Bronchial epithelial cell (primary cell): Measurements from ENCODE around the gene OR10S1. TPM values are rescaled to one million over a fixed set of nuclear protein-coding genes. Genes with fewer than 3 reads are reported as not detected.

Experiments
- DNase-seq: peaks from one replicate; pipeline ENCODE4 v3.0.0-alpha.2; 2010; ENCODE audit warnings: low read depth
- FAIRE-seq: peaks from 2 replicates; lab custom pipeline; 2011; peaks lifted over from hg19 to GRCh38; lab: Jason Lieb, UNC
- H3K27me3 ChIP-seq: 2 replicates; pipeline ENCODE4 v1.5.1; 2011; ENCODE audit warnings: low read length; ENCODE audit not compliant: control insufficient read depth, insufficient read depth
- H3K36me3 ChIP-seq: 2 replicates; pipeline ENCODE4 v1.5.1; 2011; ENCODE audit warnings: low read length; ENCODE audit not compliant: control insufficient read depth, insufficient read depth
- H3K4me3 ChIP-seq: 2 replicates; pipeline ENCODE4 v1.5.1; 2011; ENCODE audit warnings: mild to moderate bottlenecking, low read depth, low read length, control low read depth
- CTCF ChIP-seq: IDR thresholded peaks from 2 replicates; pipeline ENCODE4 v1.5.1; 2011; ENCODE audit warnings: mild to moderate bottlenecking, moderate library complexity, low read length, control low read depth, inconsistent platforms; ENCODE audit not compliant: insufficient read depth, severe bottlenecking
- total RNA-seq: library from RNA; depleted of rRNA; stranded (reverse); fragments of >200 nt; gene quantifications from 2 replicates; pipeline ENCODE4 v1.2.1, GENCODE V29; 2014

OR10S1 gene
- total RNA-seq, 1 donor from 2014 or later = not detected

- no peak for TF ChIP-seq CTCF
- no peaks in the 10 kb centered on the region for H3K27me3 ChIP-seq
- no peak within 1 kb of the TSS for H3K4me3 ChIP-seq
- FAIRE-seq (no peak), DNase-seq (no peak)
- no peaks in the 10 kb centered on the region for H3K36me3 ChIP-seq
Measured at GRCh38 chr11:123939317-123939716, 38.3 kb downstream of the OR10S1 start, which contains the start of gene OR4D5. TSS of gene OR4D5 (plus strand) at chr11:123939617. CDS start at chr11:123939617, 0 bp downstream.

Other genes with a start within 250 kb of the OR10S1 start
- 8.6 and 14.5 TPM in 2 replicates for gene ZNF202, start 236.1 kb downstream of the OR10S1 start, total RNA-seq
- not detected in 2 replicates for gene OR6X1, start 223.3 kb downstream of the OR10S1 start, total RNA-seq
- not detected in 2 replicates for gene OR6M1, start 171.4 kb downstream of the OR10S1 start, total RNA-seq
- not detected in 2 replicates for gene TMEM225, start 92.1 kb downstream of the OR10S1 start, total RNA-seq
- gene OR8D4, start 75.6 kb downstream of the OR10S1 start, total RNA-seq = not detected in 2 replicates
- not detected in 2 replicates for gene OR4D5, start 38.2 kb downstream of the OR10S1 start, total RNA-seq
- not detected in 2 replicates for gene OR6T1, start 33.9 kb downstream of the OR10S1 start, total RNA-seq
- gene OR10G6, start 17.4 kb upstream of the OR10S1 start, total RNA-seq = not detected in 2 replicates
- not detected in 2 replicates for gene OR10G4, start 35.2 kb upstream of the OR10S1 start, total RNA-seq
- gene OR10G9, start 45.2 kb upstream of the OR10S1 start, total RNA-seq = not detected in 2 replicates
- not detected in 2 replicates for gene OR10G8, start 49.0 kb upstream of the OR10S1 start, total RNA-seq
- not detected in 2 replicates for gene OR10G7, start 63.5 kb upstream of the OR10S1 start, total RNA-seq
- gene VWA5A, start 137.7 kb upstream of the OR10S1 start, total RNA-seq = 5.3 and 18.8 TPM in 2 replicates
- not detected in 2 replicates for gene OR10D3, start 205.6 kb upstream of the OR10S1 start, total RNA-seq